Neutrophil (primary cell): Measurements from ENCODE around the gene IRAG1.
A peak's percentile ranks its signal among the peaks of the same experiment; 100 is the strongest.

Experiments used
- H3K27ac ChIP-seq: fragments of 200-600 bp; sonication (generic); 2 replicates; pipeline ENCODE4 v1.5.1; 2016; ENCODE audit warnings: mild to moderate bottlenecking, moderate library complexity
- H3K27me3 ChIP-seq: fragments of 200-600 bp; sonication (generic); 2 replicates; pipeline ENCODE4 v1.6.0; 2016; ENCODE audit warnings: mild to moderate bottlenecking
- H3K36me3 ChIP-seq: fragments of 200-600 bp; sonication (generic); 2 replicates; pipeline ENCODE4 v1.5.1; 2017
- H3K4me1 ChIP-seq, 2 experiments: fragments of 200-600 bp in 1 of 2; sonication (generic) in 1 of 2; 1 replicate in 1 of 2; 2 replicates in 1 of 2; pipeline versions ENCODE4 v1.5.1 to v1.6.1; 2013 to 2016; ENCODE audit warnings: low read depth in 1 of 2, low read length in 1 of 2, mild to moderate bottlenecking in 1 of 2, moderate library complexity in 1 of 2; ENCODE audit not compliant: control insufficient read depth in 1 of 2, insufficient read depth in 1 of 2
- H3K4me3 ChIP-seq, 2 experiments: fragments of 200-600 bp in 1 of 2; sonication (generic) in 1 of 2; 1 replicate in 1 of 2; 2 replicates in 1 of 2; pipeline ENCODE4 v1.5.1; 2013 to 2016; ENCODE audit warnings: low read depth in 1 of 2, low read length in 1 of 2, mild to moderate bottlenecking in 1 of 2, moderate library complexity in 1 of 2
- H3K9me3 ChIP-seq: fragments of 200-600 bp; sonication (generic); 2 replicates; pipeline ENCODE4 v1.5.1; 2016
- CTCF ChIP-seq: fragments of 200-600 bp; sonication (generic); IDR thresholded peaks from 2 replicates; pipeline ENCODE4 v1.5.1; 2016; ENCODE audit warnings: antibody characterized with exemption

The IRAG1 gene

GRCh38 chr11:10679644-10680043 lies 13.9 kb downstream of the IRAG1 start:
- TF ChIP-seq CTCF = no peak
- Histone ChIP-seq H3K27me3 (peaks cover 20% of the 10 kb centered on the region), H3K27ac (no peak overlapping the region), H3K4me3 (no peak overlapping the region), H3K36me3 (no peaks in the 10 kb centered on the region), H3K9me3 (no peaks in the 10 kb centered on the region), H3K4me1 (peaks cover 10% of the 10 kb centered on the region in 2 experiments)

- TF ChIP-seq CTCF = no peak
- no peak overlapping the region for H3K4me3 ChIP-seq
- H3K4me1 ChIP-seq = peaks cover 10 to 14% of the 10 kb centered on the region in 2 experiments
Measured at GRCh38 chr11:10678101-10678500, 15.5 kb downstream of the IRAG1 start.

GRCh38 chr11:10676919-10677318 lies 16.6 kb downstream of the IRAG1 start:
- no peak overlapping the region for H3K27ac ChIP-seq
- peaks cover 30% of the 10 kb centered on the region for H3K27me3 ChIP-seq
- no peak overlapping the region for H3K4me3 ChIP-seq
- peaks cover 10 to 14% of the 10 kb centered on the region in 2 experiments for H3K4me1 ChIP-seq
- H3K36me3 ChIP-seq = no peaks in the 10 kb centered on the region
- TF ChIP-seq CTCF = no peak
- H3K9me3 ChIP-seq = no peaks in the 10 kb centered on the region

More at GRCh38 chr11:10678101-10678500, 15.5 kb downstream of the IRAG1 start:
- Histone ChIP-seq H3K27ac (no peak overlapping the region), H3K27me3 (peaks cover 30% of the 10 kb centered on the region), H3K36me3 (no peaks in the 10 kb centered on the region), H3K9me3 (no peaks in the 10 kb centered on the region)

- H3K4me3 ChIP-seq = peak overlapping the region in 1 of 2 experiments; percentile 2
- H3K4me1 ChIP-seq = peaks cover 10 to 14% of the 10 kb centered on the region in 2 experiments
- peaks cover 30% of the 10 kb centered on the region for H3K27me3 ChIP-seq
- no peaks in the 10 kb centered on the region for H3K9me3 ChIP-seq
- TF ChIP-seq CTCF = no peak
- no peak overlapping the region for H3K27ac ChIP-seq
- H3K36me3 ChIP-seq = no peaks in the 10 kb centered on the region
Measured at GRCh38 chr11:10674911-10675440, 18.6 kb downstream of the IRAG1 start.

GRCh38 chr11:10674440-10674855 lies 19.1 kb downstream of the IRAG1 start:
- peaks cover 30% of the 10 kb centered on the region for H3K27me3 ChIP-seq
- no peak for TF ChIP-seq CTCF
- no peaks in the 10 kb centered on the region for H3K9me3 ChIP-seq
- H3K27ac ChIP-seq = no peak overlapping the region
- no peak overlapping the region for H3K4me3 ChIP-seq
- no peaks in the 10 kb centered on the region for H3K36me3 ChIP-seq
- H3K4me1 ChIP-seq = peaks cover 10 to 14% of the 10 kb centered on the region in 2 experiments
